Trophoblast cell (in vitro differentiated cells and primary cell): Measurements from ENCODE around the gene RACK1.
"Not testable (repeated sequence)": the region's sequence is repeated elsewhere in the genome, so short reads cannot be mapped to it uniquely, and the experiment has no call there.

Experiments
- DNase-seq, 2 donors: peaks; one replicate each; pipeline ENCODE4 v3.0.0-alpha.2; 2016
- H2AFZ ChIP-seq: 2 replicates; pipeline ENCODE4 v1.6.1; 2013; ENCODE audit warnings: low read length, moderate library complexity, mild to moderate bottlenecking; ENCODE audit not compliant: insufficient read depth, poor library complexity
- H2AK5ac ChIP-seq: 2 replicates; pipeline ENCODE4 v1.6.1; 2013; ENCODE audit warnings: mild to moderate bottlenecking, low read length
- H2BK120ac ChIP-seq: 2 replicates; pipeline ENCODE4 v1.6.1; 2013; ENCODE audit warnings: low read length, mild to moderate bottlenecking, moderate library complexity; ENCODE audit not compliant: insufficient read depth, poor library complexity
- H2BK12ac ChIP-seq: 2 replicates; pipeline ENCODE4 v1.6.1; 2013; ENCODE audit warnings: mild to moderate bottlenecking, low read length, moderate library complexity
- H2BK5ac ChIP-seq: 2 replicates; pipeline ENCODE4 v1.6.1; 2013; ENCODE audit warnings: low read length, low read depth, moderate library complexity, mild to moderate bottlenecking; ENCODE audit not compliant: poor library complexity
- H3K14ac ChIP-seq: 2 replicates; pipeline ENCODE4 v1.6.1; 2013; ENCODE audit warnings: mild to moderate bottlenecking, low read length
- H3K18ac ChIP-seq: 2 replicates; pipeline ENCODE4 v1.6.1; 2013; ENCODE audit warnings: mild to moderate bottlenecking, low read length
- H3K23ac ChIP-seq: 2 replicates; pipeline ENCODE4 v1.6.1; 2013; ENCODE audit warnings: low read length
- H3K27ac ChIP-seq: 2 replicates; pipeline ENCODE4 v1.5.1; 2013; ENCODE audit warnings: low read depth, mild to moderate bottlenecking, inconsistent platforms, low read length, moderate library complexity
- H3K27me3 ChIP-seq: 2 replicates; pipeline ENCODE4 v1.6.1; 2013; ENCODE audit warnings: inconsistent platforms, mild to moderate bottlenecking, low read length, moderate library complexity; ENCODE audit not compliant: insufficient read depth
- H3K36me3 ChIP-seq, 2 experiments: 1 replicate in 1 of 2; 2 replicates in 1 of 2; pipeline ENCODE4 v1.6.1; 2013; ENCODE audit warnings: low read length in 2 of 2, mild to moderate bottlenecking in 2 of 2, moderate library complexity in 1 of 2; ENCODE audit not compliant: insufficient read depth in 2 of 2, control insufficient read depth in 1 of 2
- H3K4ac ChIP-seq: 2 replicates; pipeline ENCODE4 v1.6.1; 2013; ENCODE audit warnings: low read depth, mild to moderate bottlenecking, low read length, moderate library complexity
- H3K4me1 ChIP-seq, 2 experiments: 1 replicate in 1 of 2; 2 replicates in 1 of 2; pipeline ENCODE4 v1.6.1; 2013; ENCODE audit warnings: low read length in 2 of 2, mild to moderate bottlenecking in 2 of 2, moderate library complexity in 1 of 2; ENCODE audit not compliant: insufficient read depth in 2 of 2, control insufficient read depth in 1 of 2
- H3K4me2 ChIP-seq: 2 replicates; pipeline ENCODE4 v1.6.1; 2013; ENCODE audit warnings: inconsistent platforms, mild to moderate bottlenecking, low read length, moderate library complexity
- H3K4me3 ChIP-seq: 2 replicates; pipeline ENCODE4 v1.5.1; 2013; ENCODE audit warnings: mild to moderate bottlenecking, low read depth, low read length, inconsistent platforms
- H3K79me1 ChIP-seq: one replicate; pipeline ENCODE4 v1.6.1; 2013; ENCODE audit warnings: low read length
- H3K79me2 ChIP-seq: 2 replicates; pipeline ENCODE4 v1.6.1; 2013; ENCODE audit warnings: low read length, mild to moderate bottlenecking; ENCODE audit not compliant: control insufficient read depth, insufficient read depth, poor library complexity
- H3K9ac ChIP-seq: 2 replicates; pipeline ENCODE4 v1.6.1; 2013; ENCODE audit warnings: mild to moderate bottlenecking, low read length
- H3K9me3 ChIP-seq: 2 replicates; pipeline ENCODE4 v1.6.1; 2013; ENCODE audit warnings: low read depth, mild to moderate bottlenecking, control low read depth, inconsistent platforms, low read length; ENCODE audit not compliant: insufficient read depth
- H4K12ac ChIP-seq: 2 replicates; pipeline ENCODE4 v1.6.1; 2013; ENCODE audit warnings: low read depth, mild to moderate bottlenecking, low read length, moderate library complexity
- H4K8ac ChIP-seq: 2 replicates; pipeline ENCODE4 v1.6.1; 2013; ENCODE audit warnings: low read depth, mild to moderate bottlenecking, low read length, moderate library complexity
- H4K91ac ChIP-seq: one replicate; pipeline ENCODE4 v1.6.1; 2013; ENCODE audit warnings: low read depth, mild to moderate bottlenecking, low read length, moderate library complexity
- WGBS: extraction: QIAGEN DNeasy Blood & Tissue Kit; methylation state at CpG from one replicate; pipeline ENCODE4 v1.1.7; 2013; ENCODE audit warnings: missing lambda C conversion rate; ENCODE audit not compliant: insufficient read length, insufficient coverage; ENCODE audit errors: extremely low coverage; 5-methylcytosine and 5-hydroxymethylcytosine counted together

RACK1 gene

DNA sequence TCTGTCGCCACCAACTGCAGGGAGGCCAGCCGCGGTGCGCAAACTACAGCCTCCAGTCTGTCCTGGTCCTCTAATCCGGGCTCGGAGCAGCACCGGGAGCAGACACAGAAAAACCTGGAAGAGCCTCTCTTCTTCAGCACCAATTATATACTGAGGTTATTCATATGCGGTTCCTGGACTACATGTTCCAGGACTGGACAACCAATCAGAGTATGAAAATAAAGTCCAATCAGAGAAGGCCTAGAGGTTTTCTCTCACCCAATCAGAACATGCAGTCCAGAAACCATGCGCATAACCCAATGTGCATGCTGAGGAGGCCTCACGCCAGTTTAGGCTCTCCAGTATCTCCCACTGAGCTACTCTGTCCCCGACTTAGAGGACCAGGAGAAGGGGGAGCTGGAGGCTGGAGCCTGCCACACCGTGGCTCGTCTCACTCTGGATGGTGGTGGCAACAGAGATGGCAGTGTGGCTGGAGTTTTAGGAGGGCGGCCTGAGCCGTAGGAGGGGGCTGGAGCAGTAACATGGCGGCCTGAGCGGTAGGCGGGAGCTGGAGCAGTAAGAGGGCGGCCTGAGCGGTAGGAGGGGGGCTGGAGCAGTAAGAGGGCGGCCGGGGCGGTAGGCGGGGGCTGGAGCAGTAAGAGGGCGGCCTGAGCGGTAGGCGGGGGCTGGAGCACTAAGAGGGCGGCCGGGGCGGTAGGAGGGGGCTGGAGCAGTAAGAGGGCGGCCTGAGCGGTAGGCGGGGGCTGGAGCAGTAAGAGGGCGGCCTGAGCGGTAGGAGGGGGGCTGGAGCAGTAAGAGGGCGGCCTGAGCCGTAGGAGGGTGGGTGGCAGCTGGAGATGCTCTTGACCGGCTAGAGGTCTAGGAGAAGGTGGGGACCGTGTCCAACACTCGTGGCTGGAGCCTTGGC lies 37.6 kb upstream of the RACK1 start:
- Histone ChIP-seq H3K9me3 (no peaks in the 10 kb centered on the region), H3K79me2 (peaks cover 8% of the 10 kb centered on the region), H3K36me3 (peaks cover 19 to 22% of the 10 kb centered on the region in 2 experiments), H3K23ac (no peak overlapping the region), H3K9ac (peak overlapping the region; percentile 88), H2AK5ac (no peak overlapping the region), H3K4me3 (peak overlapping the region; percentile 92), H3K18ac (peak overlapping the region; percentile 66), H2BK12ac (no peak overlapping the region), H3K27me3 (no peaks in the 10 kb centered on the region), H4K12ac (peak overlapping the region; percentile 13), H4K8ac (peak overlapping the region; percentile 87), H2BK120ac (peak overlapping the region; percentile 29), H3K27ac (peak overlapping the region; percentile 87), H2AFZ (peak overlapping the region; percentile 83), H3K79me1 (peaks cover 3% of the 10 kb centered on the region), H3K4me1 (peaks cover 0 to 10% of the 10 kb centered on the region in 2 experiments), H4K91ac (peak overlapping the region; percentile 86), H3K4me2 (peak overlapping the region; percentile 90), H3K4ac (no peak overlapping the region), H2BK5ac (peak overlapping the region; percentile 85), H3K14ac (peak overlapping the region; percentile 58)
- peak; percentile 87 to 95 for DNase-seq
- WGBS: no CpG with 5 or more reads among the region's 40 CpGs

- Histone ChIP-seq H3K14ac (no peak overlapping the region), H2BK5ac (no peak overlapping the region), H3K79me2 (peaks cover 8% of the 10 kb centered on the region), H4K12ac (no peak overlapping the region), H3K4me1 (peaks cover 0 to 10% of the 10 kb centered on the region in 2 experiments), H3K4ac (no peak overlapping the region), H3K23ac (no peak overlapping the region), H3K18ac (no peak overlapping the region), H3K4me2 (peak overlapping the region; percentile 76), H3K79me1 (peaks cover 3% of the 10 kb centered on the region), H2BK12ac (no peak overlapping the region), H3K36me3 (peaks cover 9 to 12% of the 10 kb centered on the region in 2 experiments), H3K9me3 (no peaks in the 10 kb centered on the region), H3K9ac (no peak overlapping the region), H2AK5ac (no peak overlapping the region), H3K4me3 (no peak overlapping the region), H2AFZ (peak overlapping the region; percentile 57), H4K8ac (no peak overlapping the region), H2BK120ac (no peak overlapping the region), H3K27me3 (no peaks in the 10 kb centered on the region), H4K91ac (no peak overlapping the region), H3K27ac (no peak overlapping the region)
- 98% methylated on average over 3 of the region's 7 CpGs for WGBS
- no peak for DNase-seq
These were observed 36.6 kb upstream of the RACK1 start for GRCh38 chr5:181280251-181280762.

- H4K8ac ChIP-seq, H3K79me1 ChIP-seq, H3K9me3 ChIP-seq, H3K23ac ChIP-seq, H2BK12ac ChIP-seq, H3K27ac ChIP-seq, H3K4ac ChIP-seq, H3K79me2 ChIP-seq, H3K14ac ChIP-seq, H3K4me1 ChIP-seq, H3K4me3 ChIP-seq, H2AFZ ChIP-seq, H2BK120ac ChIP-seq, H4K91ac ChIP-seq, H2BK5ac ChIP-seq, H2AK5ac ChIP-seq, H3K27me3 ChIP-seq, H3K36me3 ChIP-seq, H3K9ac ChIP-seq, H3K18ac ChIP-seq, H4K12ac ChIP-seq: not testable (repeated sequence)
- no CpG with 5 or more reads among the region's 28 CpGs for WGBS
- DNase-seq: peak; percentile 73 to 75
- H3K4me2 ChIP-seq: peak overlapping the region; percentile 49
These were observed 29.7 kb upstream of the RACK1 start for GRCh38 chr5:181273433-181273744.

- H3K23ac ChIP-seq: no peak overlapping the region
- no peak overlapping the region for H3K9ac ChIP-seq
- no peak overlapping the region for H2AFZ ChIP-seq
- H3K4me2 ChIP-seq: no peak overlapping the region
- H3K36me3 ChIP-seq: no peaks in the 10 kb centered on the region
- H3K79me1 ChIP-seq: no peaks in the 10 kb centered on the region
- H4K12ac ChIP-seq: no peak overlapping the region
- no peaks in the 10 kb centered on the region for H3K4me1 ChIP-seq
- no peak overlapping the region for H3K4ac ChIP-seq
- no peak overlapping the region for H2AK5ac ChIP-seq
- no peaks in the 10 kb centered on the region for H3K9me3 ChIP-seq
- H3K14ac ChIP-seq: no peak overlapping the region
- no peaks in the 10 kb centered on the region for H3K27me3 ChIP-seq
- no peak overlapping the region for H3K27ac ChIP-seq
- H2BK12ac ChIP-seq: no peak overlapping the region
- no peak overlapping the region for H4K91ac ChIP-seq
- H2BK5ac ChIP-seq: no peak overlapping the region
- no peak overlapping the region for H3K4me3 ChIP-seq
- no CpG with 5 or more reads among the region's 3 CpGs for whole genome bisulfite sequencing
- no peak for DNase-seq
- H3K79me2 ChIP-seq: no peaks in the 10 kb centered on the region
- H2BK120ac ChIP-seq: no peak overlapping the region
- no peak overlapping the region for H4K8ac ChIP-seq
- no peak overlapping the region for H3K18ac ChIP-seq
These were observed 27.4 kb upstream of the RACK1 start for GRCh38 chr5:181271081-181271480.
